Cardiac fibroblast (primary cell): Measurements from ENCODE around the gene ZBTB43.

Experiments
- DNase-seq, 2 donors: peaks; one replicate each; pipeline versions ENCODE4 v3.0.0 to v3.0.0-alpha.2; 2010; ENCODE audit warnings: low read depth in 2 of 2
- H3K4me3 ChIP-seq, 2 donors: replicated peaks in 1 of 2; 1 replicate in 1 of 2; 2 replicates in 1 of 2; pipeline ENCODE4 v1.5.1; 2011; ENCODE audit warnings: low read depth in 2 of 2, low read length in 2 of 2, mild to moderate bottlenecking in 2 of 2, moderate library complexity in 1 of 2
- TF ChIP-seq, protein P1 (sequence below): IDR thresholded peaks from one replicate; pipeline ENCODE4 v1.5.1; 2011; ENCODE audit warnings: low read depth, mild to moderate bottlenecking, low read length, inconsistent platforms

ZBTB43 gene

DNA sequence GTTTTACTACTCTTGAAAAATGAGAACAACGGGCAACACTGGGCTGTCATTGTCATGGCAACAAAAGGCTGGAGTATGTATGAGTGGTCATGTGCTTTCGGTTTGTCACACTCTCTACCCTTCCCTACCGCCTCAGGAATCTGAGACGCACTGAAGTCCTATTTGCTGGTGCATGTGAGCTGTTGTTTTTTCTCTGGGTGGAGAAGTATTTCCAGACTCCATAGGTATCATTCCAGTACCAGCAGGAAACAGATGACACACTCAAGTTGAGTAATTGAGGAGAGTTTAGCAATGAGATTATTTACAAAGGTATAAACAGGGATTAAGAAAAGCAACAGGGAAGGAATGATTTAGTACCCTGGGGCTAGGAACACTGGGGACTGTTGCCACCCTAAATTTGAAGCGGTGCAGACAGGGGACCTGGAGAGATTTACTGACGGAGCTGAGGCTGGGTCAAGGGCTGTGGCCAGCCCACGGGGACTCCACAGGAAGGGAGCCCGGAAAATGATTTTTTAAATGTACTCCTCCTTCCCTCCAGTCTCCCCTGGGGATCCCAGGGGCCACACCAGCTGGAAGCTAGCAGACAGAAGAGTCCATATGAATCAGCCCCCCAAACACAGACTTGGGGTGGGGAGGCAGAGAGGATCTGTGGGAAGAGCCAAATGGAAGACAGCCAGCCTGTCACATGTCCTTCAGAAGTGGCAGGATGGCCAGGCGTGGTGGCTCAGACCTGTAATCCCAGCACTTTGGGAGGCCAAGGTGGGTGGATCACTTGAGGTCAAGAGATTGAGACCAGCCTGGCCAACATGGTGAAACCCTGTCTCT, 13.2 kb upstream of the ZBTB43 start:
- DNase-seq, result peak; percentile 80 to 97
- no peak overlapping the region for H3K4me3 ChIP-seq
- TF ChIP-seq, protein P1, sequence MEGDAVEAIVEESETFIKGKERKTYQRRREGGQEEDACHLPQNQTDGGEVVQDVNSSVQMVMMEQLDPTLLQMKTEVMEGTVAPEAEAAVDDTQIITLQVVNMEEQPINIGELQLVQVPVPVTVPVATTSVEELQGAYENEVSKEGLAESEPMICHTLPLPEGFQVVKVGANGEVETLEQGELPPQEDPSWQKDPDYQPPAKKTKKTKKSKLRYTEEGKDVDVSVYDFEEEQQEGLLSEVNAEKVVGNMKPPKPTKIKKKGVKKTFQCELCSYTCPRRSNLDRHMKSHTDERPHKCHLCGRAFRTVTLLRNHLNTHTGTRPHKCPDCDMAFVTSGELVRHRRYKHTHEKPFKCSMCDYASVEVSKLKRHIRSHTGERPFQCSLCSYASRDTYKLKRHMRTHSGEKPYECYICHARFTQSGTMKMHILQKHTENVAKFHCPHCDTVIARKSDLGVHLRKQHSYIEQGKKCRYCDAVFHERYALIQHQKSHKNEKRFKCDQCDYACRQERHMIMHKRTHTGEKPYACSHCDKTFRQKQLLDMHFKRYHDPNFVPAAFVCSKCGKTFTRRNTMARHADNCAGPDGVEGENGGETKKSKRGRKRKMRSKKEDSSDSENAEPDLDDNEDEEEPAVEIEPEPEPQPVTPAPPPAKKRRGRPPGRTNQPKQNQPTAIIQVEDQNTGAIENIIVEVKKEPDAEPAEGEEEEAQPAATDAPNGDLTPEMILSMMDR, result no peak

DNA sequence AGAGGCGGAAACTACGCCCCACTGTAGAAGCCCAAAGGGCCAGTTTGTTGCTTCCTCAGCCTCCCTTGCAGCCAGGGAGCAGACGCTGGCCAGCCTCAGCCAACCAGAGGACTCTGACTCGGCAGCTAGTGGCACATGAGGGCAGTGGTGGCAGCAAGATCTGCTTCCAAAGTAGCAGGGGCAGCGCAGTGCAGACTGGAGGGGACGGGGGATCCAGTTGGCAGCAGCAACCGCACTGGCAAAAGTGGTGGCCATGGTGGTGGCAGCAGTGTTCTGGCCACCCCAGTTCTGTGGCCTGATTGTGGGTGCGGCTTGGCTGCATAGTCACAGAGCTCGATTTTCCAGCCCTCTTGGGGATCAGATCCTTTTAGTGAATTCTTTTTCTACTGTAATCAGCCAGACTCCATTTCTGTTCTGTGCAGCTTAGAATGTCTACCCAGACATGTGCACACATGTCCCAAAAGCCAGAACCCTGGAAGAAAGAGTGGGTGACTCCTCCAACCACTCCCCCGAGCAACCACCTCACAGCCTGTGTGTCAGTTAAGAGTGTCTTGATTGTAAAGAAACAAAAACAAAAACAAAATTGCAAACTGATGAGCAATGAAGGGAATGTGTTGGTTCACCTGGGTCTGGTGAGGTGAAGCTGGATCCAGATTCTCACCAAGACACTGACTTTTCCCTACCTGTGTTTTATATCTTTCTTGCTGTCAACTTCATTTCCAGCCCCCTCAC, 11.0 kb upstream of the ZBTB43 start:
- no peak for DNase-seq
- no peak overlapping the region for H3K4me3 ChIP-seq
- TF ChIP-seq, protein P1, result no peak

DNA sequence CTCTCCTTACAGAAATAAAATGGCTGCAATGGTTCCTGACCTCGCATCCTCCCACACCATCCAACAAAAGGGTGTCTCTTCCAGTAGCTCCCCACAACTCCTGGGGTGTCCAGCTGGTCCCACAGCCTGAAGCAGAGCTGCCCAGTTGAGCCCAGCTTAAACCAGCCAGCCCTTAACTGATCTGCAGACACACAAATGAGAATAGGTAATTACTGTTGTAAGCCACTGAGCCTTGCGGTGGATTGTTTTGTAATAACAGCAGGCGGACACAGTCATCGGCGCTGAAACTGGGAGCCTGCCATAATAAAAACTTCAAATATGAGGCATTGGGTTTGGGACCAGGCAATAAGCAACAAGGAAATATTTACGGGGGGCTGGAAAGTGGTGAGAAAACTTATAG, 10.4 kb upstream of the ZBTB43 start:
- DNase-seq, result no peak
- TF ChIP-seq, protein P1, result no peak
- no peak overlapping the region for H3K4me3 ChIP-seq

DNA sequence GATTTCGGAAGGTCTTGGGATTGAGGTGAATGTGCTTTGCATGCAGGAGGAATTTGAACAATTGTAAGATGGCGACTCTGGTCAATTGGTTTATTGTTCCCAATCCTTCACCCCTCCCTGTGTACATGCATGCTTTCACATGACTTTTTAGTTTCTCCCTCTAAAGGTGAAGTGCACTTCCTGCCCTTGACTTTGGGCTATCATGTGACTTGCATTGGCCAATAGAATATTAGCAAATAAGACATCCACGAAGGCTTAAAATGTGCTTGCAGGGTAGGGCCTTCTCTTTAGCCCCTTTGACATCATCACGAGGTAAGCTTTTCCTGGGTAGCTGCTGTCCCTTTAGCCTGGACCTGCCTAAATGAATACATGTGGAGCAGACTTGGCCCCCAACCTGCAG, 8.1 kb upstream of the ZBTB43 start:
- no peak overlapping the region for H3K4me3 ChIP-seq
- TF ChIP-seq, protein P1, result no peak
- no peak for DNase-seq

DNA sequence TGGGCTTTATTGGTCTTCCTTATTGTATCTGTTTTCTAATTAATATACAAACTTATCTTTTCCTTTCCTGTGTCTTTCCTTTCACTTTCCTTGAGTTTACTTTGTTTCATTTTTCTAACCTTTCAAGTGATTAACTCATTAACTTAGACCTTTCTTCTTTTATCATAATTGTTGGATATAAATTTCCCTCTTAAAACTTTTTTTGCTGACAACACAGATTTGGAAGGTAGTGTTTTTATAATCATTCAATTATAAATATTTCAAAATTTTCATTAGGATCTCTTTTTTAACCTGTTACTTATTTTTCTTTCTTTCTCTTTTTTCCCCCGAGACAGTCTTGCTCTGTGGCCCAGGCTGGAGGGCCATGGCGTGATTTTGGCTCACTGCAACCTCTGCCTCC, 6.9 kb upstream of the ZBTB43 start:
- DNase-seq, result no peak
- TF ChIP-seq, protein P1, result no peak
- no peak overlapping the region for H3K4me3 ChIP-seq

DNA sequence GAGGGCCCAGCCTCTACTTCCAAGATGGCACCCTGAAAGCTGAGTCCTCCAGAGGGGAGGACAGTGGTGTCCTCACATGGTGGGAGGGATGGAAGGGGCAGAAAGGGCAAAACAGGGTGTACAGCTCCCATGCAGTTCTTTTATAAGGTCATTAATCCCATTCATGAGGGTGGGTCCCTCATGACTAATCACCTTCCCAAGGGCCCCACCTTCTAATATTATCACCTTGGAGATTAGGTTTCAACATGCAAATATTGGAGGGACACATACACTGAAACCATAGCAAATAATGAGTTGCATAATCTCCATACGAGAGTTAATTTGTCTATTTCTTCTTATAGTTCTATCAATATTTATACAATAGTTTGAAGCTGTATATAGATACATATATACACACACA, 5.8 kb upstream of the ZBTB43 start:
- H3K4me3 ChIP-seq, result no peak overlapping the region
- DNase-seq, result no peak
- TF ChIP-seq, protein P1, result no peak
